Stimulated activated CD8-positive, alpha-beta memory T cell treated with anti-CD3 and anti-CD28 coated beads, Interleukin-4, amount 100 ng/mL, for 1 hour (primary cell): Measurements from ENCODE around the gene LRRC27.

ENCODE experiments used
- DNase-seq, 2 donors: peaks; one replicate each; pipeline ENCODE4 v3.0.0-alpha.2; 2020; ENCODE audit warnings: low read depth in 2 of 2, low spot score in 1 of 2

LRRC27 gene

DNA sequence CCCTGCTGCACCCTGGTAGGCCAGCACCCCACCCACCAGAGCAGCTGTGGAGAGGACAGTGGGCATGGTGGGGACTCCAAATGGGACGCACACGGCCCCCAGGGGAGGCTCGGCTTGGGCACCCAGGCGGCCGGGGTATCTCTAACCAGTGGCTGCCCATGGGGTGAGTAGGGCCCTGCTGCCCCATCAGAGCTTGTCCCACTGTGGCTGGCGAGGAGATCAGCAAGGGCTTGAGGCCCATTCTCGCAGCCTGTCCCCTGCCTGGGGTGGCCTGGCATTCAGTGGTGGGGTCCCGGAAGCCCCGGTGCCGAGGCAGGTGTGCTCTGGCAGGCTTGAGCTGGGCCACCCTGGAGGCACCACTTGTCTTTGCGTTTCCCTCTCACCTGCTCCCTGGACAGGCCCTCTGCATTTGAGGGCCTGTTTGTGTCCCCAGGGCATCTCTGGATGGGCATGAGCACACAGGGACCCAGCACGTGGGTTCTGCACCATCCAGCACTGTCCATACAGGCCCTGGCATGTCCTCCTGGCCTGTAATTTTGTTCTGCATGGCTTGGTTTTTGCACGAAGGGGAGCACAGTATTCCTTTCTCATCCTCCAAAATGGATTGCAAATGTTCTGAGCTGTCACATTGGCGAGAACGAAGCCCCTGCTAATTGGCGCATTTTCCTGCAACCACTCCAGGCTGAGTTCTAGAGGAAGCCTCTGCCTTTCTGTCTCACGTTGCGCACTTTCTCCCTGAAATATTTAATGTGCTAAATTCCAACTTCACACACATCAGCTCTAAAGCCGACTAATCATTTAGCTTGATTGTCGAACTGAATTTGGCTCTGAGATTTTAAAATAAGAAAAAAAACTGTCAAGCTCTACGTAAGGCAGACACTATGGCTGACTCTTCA, 92.2 kb downstream of the LRRC27 start:
- no peak for DNase-seq

DNA sequence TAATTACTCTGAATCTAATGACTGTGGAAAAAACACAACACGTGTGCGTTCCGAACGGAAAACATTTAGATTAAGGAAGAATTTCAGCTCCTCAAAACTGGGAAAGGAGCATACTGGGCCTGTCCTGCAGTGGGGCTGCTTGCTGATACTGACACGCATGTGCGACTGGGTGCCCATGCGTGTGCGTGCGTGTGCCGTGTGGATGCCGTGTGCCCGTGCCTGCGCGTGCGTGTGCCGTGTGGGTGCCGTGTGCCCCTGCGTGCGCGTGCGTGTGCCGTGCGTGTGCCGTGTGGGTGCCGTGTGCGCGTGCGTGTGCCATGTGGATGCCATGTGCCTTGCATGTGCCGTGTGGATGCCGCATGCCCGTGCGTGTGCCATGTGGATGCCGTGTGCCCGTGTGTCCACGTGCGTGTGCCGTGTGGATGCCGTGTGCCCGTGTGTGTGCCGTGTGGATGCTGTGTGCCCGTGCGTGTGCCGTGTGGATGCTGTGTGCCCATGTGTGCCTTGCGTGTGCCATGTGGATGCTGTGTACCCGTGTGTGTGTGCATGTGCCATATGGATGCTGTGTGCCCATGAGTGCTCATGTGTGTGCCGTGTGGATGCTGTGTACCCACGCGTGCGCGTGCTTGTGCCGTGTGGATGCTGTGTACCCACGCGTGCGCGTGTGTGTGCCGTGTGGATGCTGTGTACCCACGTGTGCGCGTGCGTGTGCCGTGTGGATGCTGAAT, 93.2 kb downstream of the LRRC27 start:
- DNase-seq: no peak

DNA sequence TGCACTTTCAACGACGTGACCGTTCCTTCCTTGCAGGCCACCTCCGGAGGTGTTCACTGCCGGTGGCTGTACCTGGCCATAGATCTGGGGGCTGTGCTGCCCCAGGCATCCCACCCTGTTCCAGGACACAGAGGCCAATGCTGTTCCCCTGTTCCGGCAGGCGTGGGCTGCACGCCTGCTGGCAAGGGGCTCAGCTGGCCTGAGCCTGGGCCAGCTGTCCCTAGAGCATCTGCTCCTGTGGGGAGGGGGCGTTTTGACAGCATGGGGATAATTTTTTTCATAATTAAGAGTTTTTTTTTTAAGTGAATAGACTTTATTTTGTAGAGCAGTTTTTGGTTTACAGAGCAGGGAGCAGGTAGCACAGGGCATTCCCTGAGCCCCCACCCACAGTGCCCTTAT, 93.8 kb downstream of the LRRC27 start:
- DNase-seq: no peak

DNA sequence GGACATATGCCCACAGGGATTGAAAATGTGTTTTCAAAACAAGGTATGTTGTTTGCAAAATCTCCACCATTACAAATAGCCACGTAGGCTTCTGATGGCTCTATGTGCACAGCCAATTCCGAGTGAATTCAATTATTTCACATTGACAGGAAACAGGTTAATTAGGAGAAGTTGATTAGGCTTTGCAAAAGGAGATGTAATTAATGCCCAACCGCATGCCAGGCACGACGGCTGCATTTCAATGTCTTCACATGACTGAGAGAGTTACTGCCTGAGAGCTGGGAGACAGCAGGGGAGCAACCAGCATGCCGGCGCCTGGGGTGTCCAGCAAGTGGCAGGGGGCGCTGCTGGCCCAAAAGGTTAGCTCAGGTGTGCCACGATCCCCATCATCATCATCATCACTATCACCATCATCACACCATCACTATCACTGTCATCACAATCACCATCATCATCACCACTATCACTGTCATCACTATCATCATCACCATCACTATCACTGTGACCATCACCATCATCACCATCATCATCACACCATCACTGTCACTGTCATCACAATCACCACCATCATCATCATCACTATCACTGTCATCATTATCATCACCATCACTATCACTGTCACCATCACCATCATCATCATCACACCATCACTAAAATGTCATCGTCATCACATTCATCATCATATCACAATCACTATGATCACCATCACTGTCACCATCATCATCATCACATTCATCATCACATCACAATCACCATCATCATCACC, 95.2 kb downstream of the LRRC27 start:
- no peak for DNase-seq

DNA sequence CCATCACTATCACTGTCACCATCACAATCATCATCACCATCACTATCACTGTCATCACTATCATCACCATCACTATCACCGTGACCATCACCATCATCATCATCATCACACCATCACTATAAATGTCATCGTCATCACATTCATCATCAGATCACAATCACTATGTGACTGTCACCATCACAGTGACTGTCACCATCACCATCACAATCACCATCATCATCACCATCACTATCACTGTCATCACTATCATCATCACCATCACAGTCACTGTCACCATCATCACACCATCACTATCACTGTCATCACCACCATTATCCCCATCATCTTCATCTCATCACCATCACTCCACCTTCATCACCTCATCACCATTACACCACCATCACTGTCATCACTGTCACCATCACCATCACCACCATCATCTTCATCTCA, 96.0 kb downstream of the LRRC27 start:
- DNase-seq: no peak

DNA sequence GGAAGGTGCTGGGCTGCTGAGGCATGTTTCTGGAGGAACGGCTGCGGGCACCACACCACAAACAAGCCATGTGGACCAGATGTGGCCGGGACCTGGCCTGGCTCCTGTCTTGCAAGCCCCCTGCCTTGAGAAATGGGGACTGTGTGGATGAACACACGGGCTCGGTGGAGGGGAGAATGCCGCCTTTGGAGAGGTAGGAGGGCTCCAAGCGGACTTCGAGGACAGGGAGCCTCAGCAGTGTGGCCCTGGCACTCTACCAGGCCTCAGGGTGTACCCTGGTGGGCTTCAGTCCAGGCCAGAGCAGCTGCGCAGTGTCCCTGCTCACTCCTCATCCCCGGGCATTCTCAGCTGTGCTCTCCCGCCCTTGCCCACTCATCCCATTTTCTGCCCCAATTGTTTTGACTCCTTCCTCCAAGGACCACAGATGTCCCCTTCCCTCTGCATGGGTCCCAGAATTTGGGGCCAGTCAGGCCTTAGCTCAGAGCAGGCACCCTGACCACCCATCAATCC, 96.5 kb downstream of the LRRC27 start:
- DNase-seq: no peak
